ENCODE results near the gene IFI27L1. TPM values are rescaled to one million over a fixed set of nuclear protein-coding genes. Genes with fewer than 3 reads are reported as not detected.

IFI27L1 gene
- total RNA-seq, 2 donors from 2014 or later, result 11.2 to 21.7 TPM

GRCh38 chr14:94045563-94046345 is 35.4 kb upstream of the IFI27L1 start:
- DNase-seq (ENCODE audit: low spot score), result peak; percentile 46
- intact Hi-C loops (cut with DNase I), result no loop called here

- intact Hi-C loops (cut with DNase I), result no loop called here
- DNase-seq (ENCODE audit: low spot score), result no peak
These were observed 34.3 kb upstream of the IFI27L1 start for GRCh38 chr14:94046696-94047250.

- DNase-seq (ENCODE audit: low spot score), result no peak
- intact Hi-C loops (cut with DNase I), result no loop called here
These were observed 33.5 kb upstream of the IFI27L1 start for GRCh38 chr14:94047581-94047980.

- no peak for DNase-seq (ENCODE audit: low spot score)
- intact Hi-C loops (cut with DNase I), result no loop called here
These were observed 32.2 kb upstream of the IFI27L1 start for GRCh38 chr14:94048691-94049624.

GRCh38 chr14:94049625-94050023 is 31.5 kb upstream of the IFI27L1 start:
- no peak for DNase-seq (ENCODE audit: low spot score)
- intact Hi-C loops (cut with DNase I), result loop anchor here in 1 of 2 donors (5.0 kb wide), 1 partner anchor 88 kb away; no protein-coding TSS in a partner anchor

GRCh38 chr14:94050231-94050880 is 30.8 kb upstream of the IFI27L1 start:
- intact Hi-C loops (cut with DNase I), result loop anchor here in 1 of 2 donors (5.0 kb wide), 1 partner anchor 87 kb away; no protein-coding TSS in a partner anchor
- no peak for DNase-seq (ENCODE audit: low spot score)

- DNase-seq (ENCODE audit: low spot score), result no peak
- intact Hi-C loops (cut with DNase I), result loop anchor here in 1 of 2 donors (5.0 kb wide), 1 partner anchor 86 kb away; no protein-coding TSS in a partner anchor
These were observed 30.0 kb upstream of the IFI27L1 start for GRCh38 chr14:94051115-94051514.

GRCh38 chr14:94051779-94052178 is 29.3 kb upstream of the IFI27L1 start:
- DNase-seq (ENCODE audit: low spot score), result no peak
- intact Hi-C loops (cut with DNase I), result loop anchor here in 1 of 2 donors (5.0 kb wide), 1 partner anchor 86 kb away; no protein-coding TSS in a partner anchor

- intact Hi-C loops (cut with DNase I), result loop anchor here in 1 of 2 donors (5.0 kb wide), 1 partner anchor 85 kb away; no protein-coding TSS in a partner anchor
- no peak for DNase-seq (ENCODE audit: low spot score)
These were observed 28.9 kb upstream of the IFI27L1 start for GRCh38 chr14:94052199-94052598.

- intact Hi-C loops (cut with DNase I), result loop anchor here in 1 of 2 donors (5.0 kb wide), 1 partner anchor 85 kb away; no protein-coding TSS in a partner anchor
These were observed 28.4 kb upstream of the IFI27L1 start for GRCh38 chr14:94052662-94053061.

GRCh38 chr14:94054401-94054800 is 26.7 kb upstream of the IFI27L1 start:
- no peak for DNase-seq (ENCODE audit: low spot score)
- intact Hi-C loops (cut with DNase I), result loop anchor here in 1 of 2 donors (5.0 kb wide), 1 partner anchor 83 kb away; no protein-coding TSS in a partner anchor

More at GRCh38 chr14:94052662-94053061, 28.4 kb upstream of the IFI27L1 start:
- no peak for DNase-seq (ENCODE audit: low spot score)

GRCh38 chr14:94054936-94055335 is 26.2 kb upstream of the IFI27L1 start:
- DNase-seq (ENCODE audit: low spot score), result no peak
- intact Hi-C loops (cut with DNase I), result loop anchor here in 1 of 2 donors (5.0 kb wide), 1 partner anchor 82 kb away; no protein-coding TSS in a partner anchor

GRCh38 chr14:94056579-94057308 is 24.4 kb upstream of the IFI27L1 start:
- intact Hi-C loops (cut with DNase I), result no loop called here
- no peak for DNase-seq (ENCODE audit: low spot score)

GRCh38 chr14:94058128-94058673 is 22.9 kb upstream of the IFI27L1 start:
- intact Hi-C loops (cut with DNase I), result no loop called here
- no peak for DNase-seq (ENCODE audit: low spot score)

GRCh38 chr14:94058674-94059138 is 22.4 kb upstream of the IFI27L1 start:
- intact Hi-C loops (cut with DNase I), result no loop called here
- DNase-seq (ENCODE audit: low spot score), result no peak

- intact Hi-C loops (cut with DNase I), result no loop called here
- DNase-seq (ENCODE audit: low spot score), result no peak
These were observed 21.1 kb upstream of the IFI27L1 start for GRCh38 chr14:94059998-94060397.

GRCh38 chr14:94062344-94062940 is 18.7 kb upstream of the IFI27L1 start:
- DNase-seq (ENCODE audit: low spot score), result no peak
- intact Hi-C loops (cut with DNase I), result no loop called here

Data from posterior vena cava (tissue), 2 donors.